ENCODE measurements around the gene MAGEA3.
"Not testable (repeated sequence)": the region's sequence is repeated elsewhere in the genome, so short reads cannot be mapped to it uniquely, and the experiment has no call there.

The MAGEA3 gene

GRCh38 chrX:152697952-152698931, at the start of gene MAGEA3:
Gene MAGEA3 (plus strand): TSS chrX:152698794. CDS start chrX:152700833, 2,039 bp downstream.
- DNase-seq (ENCODE audit: low read depth in 2 of 2), result not testable (repeated sequence)

- DNase-seq (ENCODE audit: low read depth in 2 of 2), result no peak
These were observed 46.5 kb upstream of the MAGEA3 start for GRCh38 chrX:152652060-152652459.

GRCh38 chrX:152652467-152652866, 46.1 kb upstream of the MAGEA3 start:
- DNase-seq (ENCODE audit: low read depth in 2 of 2), result no peak

GRCh38 chrX:152656087-152656486, 42.5 kb upstream of the MAGEA3 start:
- no peak for DNase-seq (ENCODE audit: low read depth in 2 of 2)

- no peak for DNase-seq (ENCODE audit: low read depth in 2 of 2)
These were observed 41.7 kb upstream of the MAGEA3 start for GRCh38 chrX:152656890-152657289.

- DNase-seq (ENCODE audit: low read depth in 2 of 2), result no peak
These were observed 40.3 kb upstream of the MAGEA3 start for GRCh38 chrX:152658302-152658701.

GRCh38 chrX:152663086-152663485, 35.5 kb upstream of the MAGEA3 start:
- DNase-seq (ENCODE audit: low read depth in 2 of 2), result no peak

- DNase-seq (ENCODE audit: low read depth in 2 of 2), result no peak
These were observed 24.5 kb upstream of the MAGEA3 start for GRCh38 chrX:152674135-152674534.

GRCh38 chrX:152674652-152675051, 23.9 kb upstream of the MAGEA3 start:
- not testable (repeated sequence) for DNase-seq (ENCODE audit: low read depth in 2 of 2)

GRCh38 chrX:152681012-152681411, 17.6 kb upstream of the MAGEA3 start:
- DNase-seq (ENCODE audit: low read depth in 2 of 2), result not testable (repeated sequence)

- DNase-seq (ENCODE audit: low read depth in 2 of 2), result not testable (repeated sequence)
These were observed 1.8 kb downstream of the MAGEA3 start for GRCh38 chrX:152700390-152700789.

GRCh38 chrX:152706500-152706899, 7.9 kb downstream of the MAGEA3 start:
- not testable (repeated sequence) for DNase-seq (ENCODE audit: low read depth in 2 of 2)

- not testable (repeated sequence) for DNase-seq (ENCODE audit: low read depth in 2 of 2)
These were observed 10.6 kb downstream of the MAGEA3 start, which contains the start of gene CSAG2 for GRCh38 chrX:152709173-152709572. Gene CSAG2 (minus strand): TSS chrX:152709273. CDS start chrX:152709112, 161 bp downstream.

- not testable (repeated sequence) for DNase-seq (ENCODE audit: low read depth in 2 of 2)
These were observed 14.6 kb downstream of the MAGEA3 start for GRCh38 chrX:152713195-152713594.

GRCh38 chrX:152713815-152714787, 15.5 kb downstream of the MAGEA3 start, which contains the start of gene MAGEA2B:
Gene MAGEA2B (plus strand): TSS chrX:152714628. CDS start chrX:152717107, 2,479 bp downstream.
- not testable (repeated sequence) for DNase-seq (ENCODE audit: low read depth in 2 of 2)

- DNase-seq (ENCODE audit: low read depth in 2 of 2), result no peak
These were observed 26.8 kb downstream of the MAGEA3 start for GRCh38 chrX:152725409-152725808.

GRCh38 chrX:152733261-152733975, 34.8 kb downstream of the MAGEA3 start, which contains the start of the genes CSAG1 and MAGEA12:
Gene CSAG1 (minus strand): TSS chrX:152733721. CDS start chrX:152732460, 1,261 bp downstream.
Gene MAGEA12 (plus strand): TSS chrX:152733757. CDS start chrX:152736162, 2,405 bp downstream.
- no peak for DNase-seq (ENCODE audit: low read depth in 2 of 2)

GRCh38 chrX:152734143-152734858, 35.7 kb downstream of the MAGEA3 start:
- not testable (repeated sequence) for DNase-seq (ENCODE audit: low read depth in 2 of 2)

GRCh38 chrX:152735101-152735500, 36.5 kb downstream of the MAGEA3 start:
- no peak for DNase-seq (ENCODE audit: low read depth in 2 of 2)

- no peak for DNase-seq (ENCODE audit: low read depth in 2 of 2)
These were observed 37.4 kb downstream of the MAGEA3 start for GRCh38 chrX:152735860-152736511.

Data from stimulated activated CD4-positive, alpha-beta T cell treated with anti-CD3 and anti-CD28 coated beads, Interleukin-1b, Interleukin-23, amount 100 ng/mL, for 1 hour (primary cell).